GM23338 (cell line): ENCODE results near the gene BID. TPM values are rescaled to one million over a fixed set of nuclear protein-coding genes. Genes with fewer than 3 reads are reported as not detected.

Source experiments
- ATAC-seq: fragments of 200-7000 bp; cut with Tn5 transposase; 3 replicates; pipeline ENCODE4 v1.9.1; 2020
- DNase-seq: peaks from one replicate; pipeline ENCODE4 v3.0.0-alpha.2; 2015; ENCODE audit warnings: low spot score
- H2AFZ ChIP-seq: fragments of 200-600 bp; sonication (generic); 2 replicates; pipeline ENCODE4 v1.8.0; 2016; ENCODE audit warnings: antibody characterized with exemption, mild to moderate bottlenecking, moderate library complexity
- H3F3A ChIP-seq: fragments of 200-600 bp; sonication (generic); replicated peaks from 2 replicates; pipeline ENCODE4 v1.8.0; 2017; ENCODE audit warnings: antibody characterized with exemption, mixed run types, low read depth
- H3K27ac ChIP-seq: fragments of 200-600 bp; sonication (generic); 2 replicates; pipeline ENCODE4 v1.6.1; 2016; ENCODE audit warnings: low read depth
- H3K27me3 ChIP-seq: fragments of 200-600 bp; sonication (generic); 2 replicates; pipeline ENCODE4 v1.8.0; 2016; ENCODE audit warnings: mild to moderate bottlenecking, mixed run types, moderate library complexity; ENCODE audit not compliant: insufficient read depth
- H3K36me3 ChIP-seq: fragments of 200-600 bp; sonication (generic); 2 replicates; pipeline ENCODE4 v1.8.0; 2016; ENCODE audit warnings: mild to moderate bottlenecking; ENCODE audit not compliant: insufficient read depth
- H3K4me1 ChIP-seq: fragments of 200-600 bp; sonication (generic); 2 replicates; pipeline ENCODE4 v1.8.0; 2016; ENCODE audit warnings: mild to moderate bottlenecking, moderate library complexity; ENCODE audit not compliant: insufficient read depth
- H3K4me2 ChIP-seq: fragments of 200-600 bp; sonication (generic); 2 replicates; pipeline ENCODE4 v1.7.1; 2017; ENCODE audit warnings: mixed run types
- H3K4me3 ChIP-seq: fragments of 200-600 bp; sonication (generic); 2 replicates; pipeline ENCODE4 v1.6.1; 2016; ENCODE audit warnings: mixed run types
- H3K79me2 ChIP-seq: fragments of 200-600 bp; sonication (generic); replicated peaks from 2 replicates; pipeline ENCODE4 v1.8.0; 2017; ENCODE audit warnings: mild to moderate bottlenecking; ENCODE audit not compliant: insufficient read depth
- H3K9me2 ChIP-seq: fragments of 200-600 bp; sonication (generic); 2 replicates; pipeline ENCODE4 v1.8.0; 2017; ENCODE audit not compliant: insufficient read depth
- H4K20me1 ChIP-seq: fragments of 200-600 bp; sonication (generic); replicated peaks from 2 replicates; pipeline ENCODE4 v1.8.0; 2017; ENCODE audit warnings: mild to moderate bottlenecking; ENCODE audit not compliant: insufficient read depth
- H3K27ac Mint-ChIP-seq: 2 replicates; pipeline ENCODE4 v1.8.0; 2020; ENCODE audit warnings: inconsistent platforms, mild to moderate bottlenecking, moderate library complexity, mixed read lengths
- H3K27me3 Mint-ChIP-seq: 3 replicates; pipeline ENCODE4 v1.8.0; 2022; ENCODE audit warnings: low read depth, mild to moderate bottlenecking, moderate library complexity, mixed read lengths, inconsistent platforms; ENCODE audit not compliant: insufficient read depth, poor library complexity
- H3K36me3 Mint-ChIP-seq: 3 replicates; pipeline ENCODE4 v1.8.0; 2021; ENCODE audit warnings: low read depth, mild to moderate bottlenecking, inconsistent platforms, moderate library complexity, mixed read lengths
- H3K4me1 Mint-ChIP-seq: 3 replicates; pipeline ENCODE4 v1.8.0; 2020; ENCODE audit warnings: mild to moderate bottlenecking, inconsistent platforms, mixed read lengths
- H3K4me3 Mint-ChIP-seq: 3 replicates; pipeline ENCODE4 v1.8.0; 2021; ENCODE audit warnings: moderate library complexity, mild to moderate bottlenecking, inconsistent platforms, mixed read lengths
- H3K9me3 Mint-ChIP-seq: 3 replicates; pipeline ENCODE4 v1.8.0; 2020; ENCODE audit warnings: moderate library complexity, mild to moderate bottlenecking, inconsistent platforms, mixed read lengths
- CREB1 ChIP-seq: fragments of 250-450 bp; sonication (Bioruptor Pico); IDR thresholded peaks from 2 replicates; pipeline ENCODE4 v1.5.0; 2020; ENCODE audit warnings: low read depth, mild to moderate bottlenecking, moderate library complexity
- EZH2 ChIP-seq: fragments of 200-600 bp; sonication (generic); IDR thresholded peaks from one replicate; pipeline ENCODE4 v1.8.0; 2017; ENCODE audit warnings: antibody characterized with exemption, mild to moderate bottlenecking, low read depth; ENCODE audit not compliant: unreplicated experiment
- EZH2phosphoT487 ChIP-seq: fragments of 200-600 bp; sonication (generic); IDR thresholded peaks from one replicate; pipeline ENCODE4 v1.8.1; 2018; ENCODE audit warnings: antibody characterized with exemption; ENCODE audit not compliant: unreplicated experiment
- POLR2AphosphoS5 ChIP-seq: IDR thresholded peaks from 2 replicates; pipeline ENCODE4 v1.6.1; 2016; ENCODE audit warnings: antibody characterized with exemption, low read depth
- STAT1 ChIP-seq: IDR thresholded peaks from one replicate; pipeline ENCODE4 v1.6.1; 2016; ENCODE audit warnings: antibody characterized with exemption; ENCODE audit not compliant: unreplicated experiment
- ZNF114 ChIP-seq: fragments of 250-450 bp; sonication (Bioruptor Pico); IDR thresholded peaks from 2 replicates; pipeline ENCODE4 v1.5.0; 2020; ENCODE audit warnings: mild to moderate bottlenecking, moderate library complexity
- ZNF331 ChIP-seq: fragments of 250-450 bp; sonication (Bioruptor Pico); IDR thresholded peaks from 2 replicates; pipeline ENCODE4 v1.5.0; 2020; ENCODE audit warnings: low read depth, mild to moderate bottlenecking, moderate library complexity
- polyA plus RNA-seq: library from polyadenylated mRNA; unstranded; fragments of >200 nt; fragmentation: Nextera tagmentation; extraction: Ambion mirVana; gene quantifications from 2 replicates; pipeline ENCODE4 v1.2.1, GENCODE V29; 2016
- total RNA-seq: library from RNA; depleted of rRNA; stranded (reverse); fragments of >200 nt; shearing (Covaris generic); gene quantifications from 2 replicates; pipeline ENCODE4 v1.2.3, GENCODE V29; 2014
- TF ChIP-seq, protein P1 (sequence below), 2 experiments: fragments of 200-600 bp in 1 of 2; sonication (generic) in 1 of 2; conservative IDR thresholded peaks; 2 replicates each; pipeline versions ENCODE4 v1.5.1 to v1.6.1; 2016 to 2017; ENCODE audit warnings: antibody characterized with exemption in 2 of 2, low read depth in 2 of 2, mild to moderate bottlenecking in 2 of 2, moderate library complexity in 1 of 2
- TF ChIP-seq, protein P2 (sequence below): fragments of 250-450 bp; sonication (Bioruptor Pico); IDR thresholded peaks from 2 replicates; pipeline ENCODE4 v1.5.0; 2020; ENCODE audit warnings: mild to moderate bottlenecking, moderate library complexity
- TF ChIP-seq, protein P3 (sequence below): IDR thresholded peaks from 2 replicates; pipeline ENCODE4 v1.6.1; 2016; ENCODE audit warnings: antibody characterized with exemption
- TF ChIP-seq, protein P4 (sequence below): IDR thresholded peaks from one replicate; pipeline ENCODE4 v1.6.1; 2018; ENCODE audit warnings: antibody characterized with exemption; ENCODE audit not compliant: unreplicated experiment

Gene BID
- total and polyA plus RNA-seq, 2 experiments from 2014 or later: 65.1 to 125 TPM

DNA sequence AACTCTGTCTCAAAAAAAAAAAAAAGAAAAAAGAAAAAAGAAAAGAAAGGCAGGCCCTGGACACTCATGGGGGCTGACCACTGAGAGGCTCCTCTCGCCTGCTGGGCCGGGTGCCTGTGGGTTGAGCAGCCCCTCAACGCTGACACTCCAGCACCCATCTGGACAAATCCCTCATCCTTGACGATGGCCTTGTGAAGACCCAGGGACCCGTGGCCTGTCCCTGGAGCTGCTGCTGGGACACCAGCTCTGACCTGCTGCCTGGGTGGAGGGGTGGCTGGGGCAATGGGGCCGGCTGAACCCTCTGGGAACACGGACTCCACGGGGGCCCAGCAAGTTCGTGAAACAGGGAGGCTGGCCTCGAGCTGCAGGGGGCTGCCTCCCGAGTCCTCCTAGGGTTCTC lies 10.5 kb upstream of the BID start (continued):
- TF ChIP-seq, protein P1, sequence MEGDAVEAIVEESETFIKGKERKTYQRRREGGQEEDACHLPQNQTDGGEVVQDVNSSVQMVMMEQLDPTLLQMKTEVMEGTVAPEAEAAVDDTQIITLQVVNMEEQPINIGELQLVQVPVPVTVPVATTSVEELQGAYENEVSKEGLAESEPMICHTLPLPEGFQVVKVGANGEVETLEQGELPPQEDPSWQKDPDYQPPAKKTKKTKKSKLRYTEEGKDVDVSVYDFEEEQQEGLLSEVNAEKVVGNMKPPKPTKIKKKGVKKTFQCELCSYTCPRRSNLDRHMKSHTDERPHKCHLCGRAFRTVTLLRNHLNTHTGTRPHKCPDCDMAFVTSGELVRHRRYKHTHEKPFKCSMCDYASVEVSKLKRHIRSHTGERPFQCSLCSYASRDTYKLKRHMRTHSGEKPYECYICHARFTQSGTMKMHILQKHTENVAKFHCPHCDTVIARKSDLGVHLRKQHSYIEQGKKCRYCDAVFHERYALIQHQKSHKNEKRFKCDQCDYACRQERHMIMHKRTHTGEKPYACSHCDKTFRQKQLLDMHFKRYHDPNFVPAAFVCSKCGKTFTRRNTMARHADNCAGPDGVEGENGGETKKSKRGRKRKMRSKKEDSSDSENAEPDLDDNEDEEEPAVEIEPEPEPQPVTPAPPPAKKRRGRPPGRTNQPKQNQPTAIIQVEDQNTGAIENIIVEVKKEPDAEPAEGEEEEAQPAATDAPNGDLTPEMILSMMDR (conservative IDR thresholded peaks at IDR 0.05; ENCODE audit: low read depth in 2 of 2): no peak
- TF ChIP-seq EZH2phosphoT487: no peak
- no peak for TF ChIP-seq STAT1
- TF ChIP-seq, protein P2, sequence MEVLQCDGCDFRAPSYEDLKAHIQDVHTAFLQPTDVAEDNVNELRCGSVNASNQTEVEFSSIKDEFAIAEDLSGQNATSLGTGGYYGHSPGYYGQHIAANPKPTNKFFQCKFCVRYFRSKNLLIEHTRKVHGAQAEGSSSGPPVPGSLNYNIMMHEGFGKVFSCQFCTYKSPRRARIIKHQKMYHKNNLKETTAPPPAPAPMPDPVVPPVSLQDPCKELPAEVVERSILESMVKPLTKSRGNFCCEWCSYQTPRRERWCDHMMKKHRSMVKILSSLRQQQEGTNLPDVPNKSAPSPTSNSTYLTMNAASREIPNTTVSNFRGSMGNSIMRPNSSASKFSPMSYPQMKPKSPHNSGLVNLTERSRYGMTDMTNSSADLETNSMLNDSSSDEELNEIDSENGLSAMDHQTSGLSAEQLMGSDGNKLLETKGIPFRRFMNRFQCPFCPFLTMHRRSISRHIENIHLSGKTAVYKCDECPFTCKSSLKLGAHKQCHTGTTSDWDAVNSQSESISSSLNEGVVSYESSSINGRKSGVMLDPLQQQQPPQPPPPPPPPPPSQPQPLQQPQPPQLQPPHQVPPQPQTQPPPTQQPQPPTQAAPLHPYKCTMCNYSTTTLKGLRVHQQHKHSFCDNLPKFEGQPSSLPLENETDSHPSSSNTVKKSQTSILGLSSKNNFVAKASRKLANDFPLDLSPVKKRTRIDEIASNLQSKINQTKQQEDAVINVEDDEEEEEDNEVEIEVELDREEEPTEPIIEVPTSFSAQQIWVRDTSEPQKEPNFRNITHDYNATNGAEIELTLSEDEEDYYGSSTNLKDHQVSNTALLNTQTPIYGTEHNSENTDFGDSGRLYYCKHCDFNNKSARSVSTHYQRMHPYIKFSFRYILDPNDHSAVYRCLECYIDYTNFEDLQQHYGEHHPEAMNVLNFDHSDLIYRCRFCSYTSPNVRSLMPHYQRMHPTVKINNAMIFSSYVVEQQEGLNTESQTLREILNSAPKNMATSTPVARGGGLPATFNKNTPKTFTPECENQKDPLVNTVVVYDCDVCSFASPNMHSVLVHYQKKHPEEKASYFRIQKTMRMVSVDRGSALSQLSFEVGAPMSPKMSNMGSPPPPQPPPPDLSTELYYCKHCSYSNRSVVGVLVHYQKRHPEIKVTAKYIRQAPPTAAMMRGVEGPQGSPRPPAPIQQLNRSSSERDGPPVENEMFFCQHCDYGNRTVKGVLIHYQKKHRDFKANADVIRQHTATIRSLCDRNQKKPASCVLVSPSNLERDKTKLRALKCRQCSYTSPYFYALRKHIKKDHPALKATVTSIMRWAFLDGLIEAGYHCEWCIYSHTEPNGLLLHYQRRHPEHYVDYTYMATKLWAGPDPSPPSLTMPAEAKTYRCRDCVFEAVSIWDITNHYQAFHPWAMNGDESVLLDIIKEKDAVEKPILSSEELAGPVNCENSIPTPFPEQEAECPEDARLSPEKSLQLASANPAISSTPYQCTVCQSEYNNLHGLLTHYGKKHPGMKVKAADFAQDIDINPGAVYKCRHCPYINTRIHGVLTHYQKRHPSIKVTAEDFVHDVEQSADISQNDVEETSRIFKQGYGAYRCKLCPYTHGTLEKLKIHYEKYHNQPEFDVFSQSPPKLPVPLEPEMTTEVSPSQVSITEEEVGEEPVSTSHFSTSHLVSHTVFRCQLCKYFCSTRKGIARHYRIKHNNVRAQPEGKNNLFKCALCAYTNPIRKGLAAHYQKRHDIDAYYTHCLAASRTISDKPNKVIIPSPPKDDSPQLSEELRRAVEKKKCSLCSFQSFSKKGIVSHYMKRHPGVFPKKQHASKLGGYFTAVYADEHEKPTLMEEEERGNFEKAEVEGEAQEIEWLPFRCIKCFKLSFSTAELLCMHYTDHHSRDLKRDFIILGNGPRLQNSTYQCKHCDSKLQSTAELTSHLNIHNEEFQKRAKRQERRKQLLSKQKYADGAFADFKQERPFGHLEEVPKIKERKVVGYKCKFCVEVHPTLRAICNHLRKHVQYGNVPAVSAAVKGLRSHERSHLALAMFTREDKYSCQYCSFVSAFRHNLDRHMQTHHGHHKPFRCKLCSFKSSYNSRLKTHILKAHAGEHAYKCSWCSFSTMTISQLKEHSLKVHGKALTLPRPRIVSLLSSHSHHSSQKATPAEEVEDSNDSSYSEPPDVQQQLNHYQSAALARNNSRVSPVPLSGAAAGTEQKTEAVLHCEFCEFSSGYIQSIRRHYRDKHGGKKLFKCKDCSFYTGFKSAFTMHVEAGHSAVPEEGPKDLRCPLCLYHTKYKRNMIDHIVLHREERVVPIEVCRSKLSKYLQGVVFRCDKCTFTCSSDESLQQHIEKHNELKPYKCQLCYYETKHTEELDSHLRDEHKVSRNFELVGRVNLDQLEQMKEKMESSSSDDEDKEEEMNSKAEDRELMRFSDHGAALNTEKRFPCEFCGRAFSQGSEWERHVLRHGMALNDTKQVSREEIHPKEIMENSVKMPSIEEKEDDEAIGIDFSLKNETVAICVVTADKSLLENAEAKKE (CRISPR knock-in tag): no peak
- no peak for TF ChIP-seq CREB1

DNA sequence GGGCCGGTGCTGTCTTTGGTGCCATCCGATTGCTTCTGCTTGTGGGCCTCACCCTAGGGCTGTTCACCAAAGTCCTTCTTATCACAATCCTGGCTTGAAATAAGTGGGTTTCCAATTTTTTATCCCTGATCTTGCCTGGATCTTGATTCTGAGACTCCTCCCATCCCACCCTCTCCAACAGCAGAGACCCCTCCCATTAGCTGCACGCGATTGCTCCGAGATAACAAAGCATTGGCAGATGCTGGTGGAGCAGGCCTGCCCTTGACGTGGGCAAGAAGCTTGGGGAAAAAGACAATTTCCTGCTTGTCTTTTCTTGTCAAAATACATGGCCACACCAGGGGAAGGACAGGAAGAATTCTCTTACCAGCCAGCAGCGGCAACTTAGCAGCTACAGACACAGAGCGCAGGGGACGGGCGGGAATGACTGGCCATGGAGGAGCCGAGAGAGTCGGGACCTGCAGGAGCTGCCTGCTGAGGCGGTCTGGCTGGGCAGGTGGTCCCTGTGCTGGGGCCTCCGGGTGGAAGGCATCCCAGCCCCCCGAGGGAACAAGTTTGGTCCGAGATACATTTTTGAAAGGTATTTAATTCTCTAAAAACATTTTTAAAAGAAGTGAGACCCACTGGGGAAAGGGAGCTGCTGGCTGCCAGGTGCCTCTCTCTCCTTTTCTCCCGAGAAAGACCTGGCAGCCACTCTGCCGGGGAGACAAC lies 9.7 kb upstream of the BID start:
- H3K27ac Mint-ChIP-seq: no peak overlapping the region
- no peaks in the 10 kb centered on the region for H3K27me3 ChIP-seq
- ATAC-seq: no peak
- H2AFZ ChIP-seq: no peak overlapping the region
- no peak overlapping the region for H3K4me3 ChIP-seq
- no peaks in the 10 kb centered on the region; the same call in 2 of the 3 replicates for H3K36me3 Mint-ChIP-seq
- no peak overlapping the region for H3K4me2 ChIP-seq
- peaks cover 4% of the 10 kb centered on the region; the same call in 1 of the 3 replicates for H3K9me3 Mint-ChIP-seq
- H3K4me1 Mint-ChIP-seq: peaks cover 20% of the 10 kb centered on the region
- H3K4me1 ChIP-seq: no peaks in the 10 kb centered on the region; the same call in 1 of the 2 replicates
- H3K36me3 ChIP-seq: no peaks in the 10 kb centered on the region
- no peaks in the 10 kb centered on the region for H3K9me2 ChIP-seq
- H3F3A ChIP-seq: 0 out of 2 replicates have a peak, but pooled peaks cover 3% of the 10 kb centered on the region
- no peak overlapping the region for H3K4me3 Mint-ChIP-seq
- no peaks in the 10 kb centered on the region for H4K20me1 ChIP-seq
- no peaks in the 10 kb centered on the region for H3K79me2 ChIP-seq
- H3K27ac ChIP-seq: no peak overlapping the region
- DNase-seq: no peak
- peaks cover 12% of the 10 kb centered on the region for H3K27me3 Mint-ChIP-seq
- TF ChIP-seq ZNF331 (CRISPR knock-in tag): no peak
- no peak for TF ChIP-seq STAT1
- TF ChIP-seq, protein P3, sequence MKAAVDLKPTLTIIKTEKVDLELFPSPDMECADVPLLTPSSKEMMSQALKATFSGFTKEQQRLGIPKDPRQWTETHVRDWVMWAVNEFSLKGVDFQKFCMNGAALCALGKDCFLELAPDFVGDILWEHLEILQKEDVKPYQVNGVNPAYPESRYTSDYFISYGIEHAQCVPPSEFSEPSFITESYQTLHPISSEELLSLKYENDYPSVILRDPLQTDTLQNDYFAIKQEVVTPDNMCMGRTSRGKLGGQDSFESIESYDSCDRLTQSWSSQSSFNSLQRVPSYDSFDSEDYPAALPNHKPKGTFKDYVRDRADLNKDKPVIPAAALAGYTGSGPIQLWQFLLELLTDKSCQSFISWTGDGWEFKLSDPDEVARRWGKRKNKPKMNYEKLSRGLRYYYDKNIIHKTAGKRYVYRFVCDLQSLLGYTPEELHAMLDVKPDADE: no peak
- TF ChIP-seq, protein P4, sequence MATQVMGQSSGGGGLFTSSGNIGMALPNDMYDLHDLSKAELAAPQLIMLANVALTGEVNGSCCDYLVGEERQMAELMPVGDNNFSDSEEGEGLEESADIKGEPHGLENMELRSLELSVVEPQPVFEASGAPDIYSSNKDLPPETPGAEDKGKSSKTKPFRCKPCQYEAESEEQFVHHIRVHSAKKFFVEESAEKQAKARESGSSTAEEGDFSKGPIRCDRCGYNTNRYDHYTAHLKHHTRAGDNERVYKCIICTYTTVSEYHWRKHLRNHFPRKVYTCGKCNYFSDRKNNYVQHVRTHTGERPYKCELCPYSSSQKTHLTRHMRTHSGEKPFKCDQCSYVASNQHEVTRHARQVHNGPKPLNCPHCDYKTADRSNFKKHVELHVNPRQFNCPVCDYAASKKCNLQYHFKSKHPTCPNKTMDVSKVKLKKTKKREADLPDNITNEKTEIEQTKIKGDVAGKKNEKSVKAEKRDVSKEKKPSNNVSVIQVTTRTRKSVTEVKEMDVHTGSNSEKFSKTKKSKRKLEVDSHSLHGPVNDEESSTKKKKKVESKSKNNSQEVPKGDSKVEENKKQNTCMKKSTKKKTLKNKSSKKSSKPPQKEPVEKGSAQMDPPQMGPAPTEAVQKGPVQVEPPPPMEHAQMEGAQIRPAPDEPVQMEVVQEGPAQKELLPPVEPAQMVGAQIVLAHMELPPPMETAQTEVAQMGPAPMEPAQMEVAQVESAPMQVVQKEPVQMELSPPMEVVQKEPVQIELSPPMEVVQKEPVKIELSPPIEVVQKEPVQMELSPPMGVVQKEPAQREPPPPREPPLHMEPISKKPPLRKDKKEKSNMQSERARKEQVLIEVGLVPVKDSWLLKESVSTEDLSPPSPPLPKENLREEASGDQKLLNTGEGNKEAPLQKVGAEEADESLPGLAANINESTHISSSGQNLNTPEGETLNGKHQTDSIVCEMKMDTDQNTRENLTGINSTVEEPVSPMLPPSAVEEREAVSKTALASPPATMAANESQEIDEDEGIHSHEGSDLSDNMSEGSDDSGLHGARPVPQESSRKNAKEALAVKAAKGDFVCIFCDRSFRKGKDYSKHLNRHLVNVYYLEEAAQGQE: no peak
- no peak for TF ChIP-seq EZH2
- TF ChIP-seq POLR2AphosphoS5: no peak
- TF ChIP-seq ZNF114: no peak
- TF ChIP-seq CREB1: no peak
